Sigmoid colon (tissue), 4 donors: ENCODE measurements around the gene NKAIN4.

Experiments used
- CTCF ChIP-seq, 4 experiments: fragments of 450-650 bp in 3 of 4; fragments of 200-600 bp in 1 of 4; IDR thresholded peaks; one replicate each; pipeline ENCODE4 v1.5.1; 2016 to 2019; ENCODE audit warnings: antibody characterized with exemption in 4 of 4, mild to moderate bottlenecking in 3 of 4, moderate library complexity in 2 of 4
- POLR2A ChIP-seq, 2 donors: fragments of 450-650 bp; IDR thresholded peaks; one replicate each; pipeline ENCODE4 v1.6.1; 2016; ENCODE audit warnings: antibody characterized with exemption in 2 of 2, mild to moderate bottlenecking in 2 of 2, moderate library complexity in 2 of 2
- POLR2AphosphoS5 ChIP-seq, 4 donors: sonication (generic); formaldehyde crosslinking; IDR thresholded peaks; one replicate each; pipeline ENCODE4 v1.6.1; 2017; ENCODE audit warnings: antibody characterized with exemption in 4 of 4

DNA sequence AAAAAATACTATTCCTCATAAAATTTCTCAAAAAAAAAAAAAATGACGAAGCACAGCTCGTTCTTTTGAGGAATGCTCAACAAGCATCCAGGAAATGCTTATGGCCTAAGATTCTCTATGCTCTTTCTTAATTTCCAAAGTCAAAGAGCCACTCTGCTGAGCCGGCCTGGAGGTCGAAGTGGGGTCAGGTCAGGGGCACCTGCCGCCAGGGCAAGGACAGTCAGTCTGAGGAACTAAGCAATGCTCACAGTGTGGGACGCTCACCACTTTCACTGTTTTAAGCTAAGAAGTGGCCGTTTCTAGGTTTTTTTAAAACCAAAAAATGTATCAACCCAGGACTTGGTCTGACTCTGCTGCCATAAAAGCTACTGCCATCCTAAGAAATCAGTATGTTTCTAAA is 55.7 kb downstream of the NKAIN4 start:
- TF ChIP-seq CTCF (IDR thresholded peaks at IDR 0.05) (no peak), POLR2A (IDR thresholded peaks at IDR 0.05) (no peak), POLR2AphosphoS5 (IDR thresholded peaks at IDR 0.05) (no peak)
